SK-N-MC (cell line): ENCODE data around the gene UMPS.

Experiments used
- DNase-seq: peaks from one replicate; pipeline ENCODE4 v3.0.0-alpha.2; 2011; ENCODE audit warnings: low read depth, low spot score
- H3K27ac ChIP-seq: fragments of 200-600 bp; sonication (generic); 2 replicates; pipeline ENCODE4 v1.5.1; 2016; ENCODE audit warnings: mixed run types
- H3K36me3 ChIP-seq: fragments of 200-600 bp; sonication (generic); 2 replicates; pipeline ENCODE4 v1.6.1; 2017; ENCODE audit warnings: antibody characterized with exemption, low read length, mixed read lengths; ENCODE audit not compliant: insufficient read depth
- H3K4me3 ChIP-seq: fragments of 200-600 bp; sonication (generic); 2 replicates; pipeline ENCODE4 v1.5.1; 2016
- H3K9ac ChIP-seq: fragments of 200-600 bp; sonication (generic); 2 replicates; pipeline ENCODE4 v1.8.0; 2017; ENCODE audit warnings: mixed run types, mixed read lengths; ENCODE audit not compliant: insufficient read length
- H3K9me3 ChIP-seq: fragments of 200-600 bp; sonication (generic); 2 replicates; pipeline ENCODE4 v1.6.1; 2017; ENCODE audit warnings: low read depth, mild to moderate bottlenecking, antibody characterized with exemption, low read length, moderate library complexity, mixed read lengths
- EZH2 ChIP-seq: fragments of 200-600 bp; sonication (generic); IDR thresholded peaks from one replicate; pipeline ENCODE4 v1.6.1; 2017; ENCODE audit warnings: antibody characterized with exemption
- FOXP2 ChIP-seq: optimal IDR thresholded peaks from 2 replicates; pipeline ENCODE3; 2011; ENCODE audit warnings: mild to moderate bottlenecking, moderate library complexity; ENCODE audit not compliant: insufficient read depth; ENCODE audit errors: extremely low read length, control extremely low read depth
- POLR2AphosphoS5 ChIP-seq: IDR thresholded peaks from 2 replicates; pipeline ENCODE4 v1.6.1; 2012; ENCODE audit warnings: mild to moderate bottlenecking, low read depth, low read length, borderline replicate concordance

The UMPS gene

GRCh38 chr3:124758851-124759635, 28.8 kb downstream of the UMPS start:
- TF ChIP-seq EZH2 (no peak), POLR2AphosphoS5 (no peak), FOXP2 (no peak)

GRCh38 chr3:124759666-124760401, 29.6 kb downstream of the UMPS start:
- DNase-seq = no peak
- Histone ChIP-seq H3K9me3 (no peaks in the 10 kb centered on the region), H3K36me3 (peaks cover 16% of the 10 kb centered on the region; the same call in 1 of the 2 replicates), H3K4me3 (no peak overlapping the region), H3K27ac (no peak overlapping the region), H3K9ac (no peak overlapping the region)
- TF ChIP-seq POLR2AphosphoS5 (no peak), EZH2 (no peak), FOXP2 (no peak)

More at GRCh38 chr3:124758851-124759635, 28.8 kb downstream of the UMPS start:
- Histone ChIP-seq H3K4me3 (no peak overlapping the region), H3K9ac (no peak overlapping the region), H3K27ac (no peak overlapping the region), H3K36me3 (peaks cover 10% of the 10 kb centered on the region; the same call in 1 of the 2 replicates), H3K9me3 (no peaks in the 10 kb centered on the region)
- DNase-seq = no peak

GRCh38 chr3:124760601-124761000, 30.3 kb downstream of the UMPS start:
- Histone ChIP-seq H3K9me3 (no peaks in the 10 kb centered on the region), H3K9ac (no peak overlapping the region), H3K4me3 (no peak overlapping the region), H3K27ac (no peak overlapping the region), H3K36me3 (peaks cover 23% of the 10 kb centered on the region; the same call in 1 of the 2 replicates)
- TF ChIP-seq EZH2 = no peak
- TF ChIP-seq FOXP2 = no peak
- TF ChIP-seq POLR2AphosphoS5 = no peak
- no peak for DNase-seq

DNA sequence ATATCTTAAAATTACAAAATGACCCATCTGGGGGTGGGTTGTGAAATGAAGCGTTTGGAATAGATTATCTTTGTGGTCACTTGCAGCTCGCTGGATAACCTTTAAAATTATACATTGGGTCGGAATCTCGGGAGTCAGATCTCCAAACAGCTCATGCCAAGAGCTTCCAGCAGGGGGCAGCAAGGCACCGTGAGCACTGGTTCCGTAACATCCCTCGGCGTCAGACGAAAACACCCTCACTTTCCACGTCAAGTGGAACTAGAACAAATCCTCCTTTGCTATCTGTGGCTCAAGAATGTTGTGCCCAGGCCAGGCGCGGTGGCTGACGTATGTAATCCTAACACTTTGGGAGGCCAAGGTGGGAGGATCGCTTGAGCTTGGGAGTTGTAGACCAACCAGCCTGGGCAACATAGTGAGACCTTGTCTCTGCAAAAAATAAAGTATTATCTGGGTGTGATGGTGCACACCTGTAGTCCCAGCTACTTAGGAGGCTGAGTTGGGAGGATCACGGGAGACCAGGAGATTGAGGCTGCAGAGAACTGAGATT, 31.1 kb downstream of the UMPS start:
- Histone ChIP-seq H3K4me3 (peak overlapping the region; percentile 46; the same call in 1 of the 2 replicates), H3K36me3 (peaks cover 29% of the 10 kb centered on the region; the same call in 1 of the 2 replicates), H3K9ac (peak overlapping the region; percentile 3), H3K27ac (no peak overlapping the region), H3K9me3 (no peaks in the 10 kb centered on the region)
- peak; percentile 70 for DNase-seq
- TF ChIP-seq FOXP2 (no peak), POLR2AphosphoS5 (no peak), EZH2 (no peak)

DNA sequence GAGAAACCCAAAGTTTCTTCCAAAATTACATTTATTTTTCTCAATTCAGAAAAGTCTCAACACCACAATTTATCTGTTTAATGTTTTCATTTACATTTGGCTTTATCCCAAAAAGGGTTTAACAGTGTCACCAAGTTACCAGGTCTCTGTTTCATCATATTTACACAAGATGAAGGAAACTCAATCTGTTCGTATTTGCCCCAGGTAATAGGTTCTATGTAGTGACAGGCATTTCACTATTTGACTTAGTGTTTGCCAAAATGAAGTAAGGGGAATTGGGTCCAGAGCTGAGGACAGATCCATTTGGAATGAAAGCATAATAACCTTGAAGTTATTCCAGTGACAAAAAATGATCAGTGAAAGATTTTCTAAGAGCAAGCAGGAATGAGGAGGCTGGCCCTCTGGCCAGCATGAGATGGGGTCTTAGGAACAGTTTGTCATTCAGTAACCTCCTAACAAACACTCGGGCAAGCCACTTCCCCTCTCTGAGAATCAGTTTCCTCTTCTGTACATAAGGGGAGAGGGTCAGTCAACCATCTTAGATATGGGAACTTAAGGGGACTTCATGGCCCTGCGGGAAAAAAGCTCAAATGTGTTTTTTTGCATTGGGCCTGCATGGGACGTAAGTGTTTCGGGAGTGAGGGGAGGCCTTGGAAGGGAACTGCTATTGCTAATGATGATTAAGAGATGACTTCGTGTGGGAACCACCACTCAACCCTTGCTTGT, 31.8 kb downstream of the UMPS start:
- no peak for DNase-seq
- Histone ChIP-seq H3K36me3 (peaks cover 30% of the 10 kb centered on the region; the same call in 1 of the 2 replicates), H3K27ac (peak overlapping the region; percentile 49), H3K4me3 (no peak overlapping the region), H3K9me3 (no peaks in the 10 kb centered on the region), H3K9ac (no peak overlapping the region)
- no peak for TF ChIP-seq POLR2AphosphoS5
- TF ChIP-seq FOXP2 = no peak
- no peak for TF ChIP-seq EZH2

GRCh38 chr3:124762661-124763011, 32.4 kb downstream of the UMPS start:
- peak overlapping the region; percentile 49 for H3K27ac ChIP-seq
- no peaks in the 10 kb centered on the region for H3K9me3 ChIP-seq

GRCh38 chr3:124763206-124763605, 33.0 kb downstream of the UMPS start:
- DNase-seq = no peak
- peaks cover 40% of the 10 kb centered on the region; the same call in 1 of the 2 replicates for H3K36me3 ChIP-seq
- H3K9me3 ChIP-seq = no peaks in the 10 kb centered on the region
- TF ChIP-seq EZH2 (no peak), POLR2AphosphoS5 (no peak), FOXP2 (no peak)
- no peak overlapping the region for H3K9ac ChIP-seq
- H3K27ac ChIP-seq = no peak overlapping the region
- no peak overlapping the region for H3K4me3 ChIP-seq

More at GRCh38 chr3:124762661-124763011, 32.4 kb downstream of the UMPS start:
- DNase-seq = no peak
- Histone ChIP-seq H3K9ac (no peak overlapping the region), H3K36me3 (peaks cover 34% of the 10 kb centered on the region; the same call in 1 of the 2 replicates), H3K4me3 (no peak overlapping the region)
- TF ChIP-seq FOXP2 (no peak), EZH2 (no peak), POLR2AphosphoS5 (no peak)
